ENCODE measurements around the gene TSHZ2. TPM values are rescaled to one million over a fixed set of nuclear protein-coding genes. Genes with fewer than 3 reads are reported as not detected.

Gene TSHZ2
- total RNA-seq, 4 donors from 2014 or later: 28.6 to 40.1 (median 35.5) TPM

DNA sequence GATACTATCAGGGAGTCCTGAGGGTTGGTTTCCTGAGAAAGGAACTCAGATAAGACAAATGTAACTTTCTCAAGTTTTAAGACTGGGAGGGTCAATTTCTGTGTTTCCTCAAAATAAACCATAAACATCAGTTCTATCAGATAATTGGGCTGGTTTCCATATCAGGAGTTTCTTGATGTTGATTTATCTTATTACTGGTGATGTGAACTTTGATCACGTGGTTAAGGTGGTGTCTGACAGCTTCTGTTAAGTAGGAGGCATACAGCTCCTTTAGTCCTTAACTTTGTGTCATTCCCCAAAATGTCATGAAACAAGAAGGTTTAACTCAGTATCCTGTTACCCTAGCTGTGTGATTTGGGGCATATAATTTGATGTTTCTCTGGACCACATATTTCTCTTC is 476.3 kb downstream of the TSHZ2 start:
- TF ChIP-seq, protein P1, sequence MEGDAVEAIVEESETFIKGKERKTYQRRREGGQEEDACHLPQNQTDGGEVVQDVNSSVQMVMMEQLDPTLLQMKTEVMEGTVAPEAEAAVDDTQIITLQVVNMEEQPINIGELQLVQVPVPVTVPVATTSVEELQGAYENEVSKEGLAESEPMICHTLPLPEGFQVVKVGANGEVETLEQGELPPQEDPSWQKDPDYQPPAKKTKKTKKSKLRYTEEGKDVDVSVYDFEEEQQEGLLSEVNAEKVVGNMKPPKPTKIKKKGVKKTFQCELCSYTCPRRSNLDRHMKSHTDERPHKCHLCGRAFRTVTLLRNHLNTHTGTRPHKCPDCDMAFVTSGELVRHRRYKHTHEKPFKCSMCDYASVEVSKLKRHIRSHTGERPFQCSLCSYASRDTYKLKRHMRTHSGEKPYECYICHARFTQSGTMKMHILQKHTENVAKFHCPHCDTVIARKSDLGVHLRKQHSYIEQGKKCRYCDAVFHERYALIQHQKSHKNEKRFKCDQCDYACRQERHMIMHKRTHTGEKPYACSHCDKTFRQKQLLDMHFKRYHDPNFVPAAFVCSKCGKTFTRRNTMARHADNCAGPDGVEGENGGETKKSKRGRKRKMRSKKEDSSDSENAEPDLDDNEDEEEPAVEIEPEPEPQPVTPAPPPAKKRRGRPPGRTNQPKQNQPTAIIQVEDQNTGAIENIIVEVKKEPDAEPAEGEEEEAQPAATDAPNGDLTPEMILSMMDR (IDR thresholded peaks at IDR 0.05; ENCODE audit: low read depth): no peak

DNA sequence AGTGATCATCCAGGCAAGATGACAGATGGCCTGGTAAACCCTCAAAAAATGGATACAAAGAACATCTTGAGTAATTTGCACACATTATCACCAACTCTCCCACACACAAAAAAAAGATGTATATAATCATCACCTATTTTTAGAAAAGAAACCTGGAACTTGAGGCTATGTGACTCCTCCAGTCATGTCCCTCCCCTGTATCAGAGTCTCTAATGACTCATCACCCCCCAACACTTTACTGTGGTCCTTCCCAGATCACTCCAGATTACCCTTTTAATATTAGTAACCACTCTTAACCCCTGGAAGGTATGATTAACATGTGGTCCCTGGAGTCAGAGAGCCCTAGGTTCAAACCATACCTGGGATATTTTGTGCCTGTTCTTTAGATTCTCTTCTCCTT is 476.7 kb downstream of the TSHZ2 start:
- TF ChIP-seq, protein P1 (IDR thresholded peaks at IDR 0.05; ENCODE audit: low read depth): no peak

DNA sequence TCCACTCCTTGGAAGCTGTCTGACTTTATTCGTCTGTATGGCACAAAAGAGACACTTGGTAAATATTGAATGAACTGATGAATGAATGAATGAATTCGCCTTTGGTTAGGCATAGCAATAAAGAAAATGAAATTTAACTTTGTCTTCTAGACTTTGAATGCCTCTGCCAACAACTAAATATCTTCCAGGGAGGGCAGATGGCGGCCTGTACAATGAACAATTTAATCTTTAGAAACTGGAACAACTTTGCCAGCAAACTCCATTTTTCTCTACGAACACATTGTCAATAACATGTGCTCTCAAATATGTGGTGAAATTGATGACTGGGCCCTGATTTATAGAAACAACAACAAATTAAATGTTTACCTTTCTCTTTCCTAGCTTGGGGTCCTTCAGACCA is 480.9 kb downstream of the TSHZ2 start:
- TF ChIP-seq, protein P1 (IDR thresholded peaks at IDR 0.05; ENCODE audit: low read depth): no peak

- TF ChIP-seq, protein P1 (IDR thresholded peaks at IDR 0.05; ENCODE audit: low read depth): no peak
Measured at GRCh38 chr20:53454675-53455276, 482.6 kb downstream of the TSHZ2 start.

GRCh38 chr20:53463101-53463972 is 491.2 kb downstream of the TSHZ2 start:
- TF ChIP-seq, protein P1 (IDR thresholded peaks at IDR 0.05; ENCODE audit: low read depth): no peak

DNA sequence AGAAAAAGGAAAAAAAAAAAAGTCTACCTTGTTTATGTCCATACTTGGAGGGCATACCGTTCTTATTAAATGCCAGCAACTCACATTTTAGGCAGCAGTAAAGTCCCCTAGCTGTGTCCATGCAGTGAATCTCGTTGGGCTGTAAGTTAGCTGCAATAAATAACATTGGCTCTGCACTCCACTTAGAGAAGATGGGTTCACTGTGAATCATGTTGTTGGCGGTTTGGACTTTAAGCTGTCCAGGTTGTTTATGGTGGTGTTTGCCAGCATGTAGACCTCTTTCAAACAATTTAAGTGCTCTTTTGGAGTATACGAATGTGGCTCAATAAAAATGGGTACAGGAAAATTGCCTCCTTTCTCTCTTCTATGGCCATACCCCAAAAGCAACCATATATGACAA is 494.1 kb downstream of the TSHZ2 start:
- TF ChIP-seq, protein P1 (IDR thresholded peaks at IDR 0.05; ENCODE audit: low read depth): no peak

GRCh38 chr20:53468587-53468986 is 496.4 kb downstream of the TSHZ2 start:
- TF ChIP-seq, protein P1 (IDR thresholded peaks at IDR 0.05; ENCODE audit: low read depth): no peak
